Natural killer cell treated with Interleukin-12 subunit alpha and Interleukin-12 subunit beta and Interleukin-15 and Interleukin-18, amount 100 ng/mL, for 72 hours (primary cell): ENCODE data around the gene SRP9. TPM values are rescaled to one million over a fixed set of nuclear protein-coding genes. Genes with fewer than 3 reads are reported as not detected.
"Not testable (repeated sequence)": the region's sequence is repeated elsewhere in the genome, so short reads cannot be mapped to it uniquely, and the experiment has no call there.

ENCODE experiments used
- ATAC-seq, 2 donors: fragments of 150-1000 bp; cut with Tn5 transposase in 1 of 2; sonication (Bioruptor Pico), chemical (Tn5 transposase) in 1 of 2; 2 replicates each; pipeline ENCODE4 v1.10.0; 2021
- DNase-seq: peaks from one replicate; pipeline ENCODE4 v3.0.0; 2022; ENCODE audit warnings: low spot score
- H3K27ac Mint-ChIP-seq, 2 donors: 1 replicate in 1 of 2; 2 replicates in 1 of 2; pipeline ENCODE4 v1.8.0; 2022; ENCODE audit warnings: mixed read lengths in 2 of 2, mild to moderate bottlenecking in 1 of 2, moderate library complexity in 1 of 2
- H3K27me3 Mint-ChIP-seq, 2 donors: 1 replicate in 1 of 2; 2 replicates in 1 of 2; pipeline ENCODE4 v1.8.0; 2022; ENCODE audit warnings: mixed read lengths in 2 of 2
- H3K36me3 Mint-ChIP-seq: one replicate; pipeline ENCODE4 v1.8.0; 2022; ENCODE audit warnings: mixed read lengths
- H3K4me1 Mint-ChIP-seq, 2 donors: 1 replicate in 1 of 2; 2 replicates in 1 of 2; pipeline ENCODE4 v1.8.0; 2022; ENCODE audit warnings: low read depth in 2 of 2, mixed read lengths in 2 of 2, mild to moderate bottlenecking in 1 of 2
- H3K4me3 Mint-ChIP-seq: one replicate; pipeline ENCODE4 v1.8.0; 2022; ENCODE audit warnings: mixed read lengths
- H3K9me3 Mint-ChIP-seq: 2 replicates; pipeline ENCODE4 v1.8.0; 2022; ENCODE audit warnings: mixed read lengths
- total RNA-seq, 2 donors: library from RNA; stranded (reverse); gene quantifications; one replicate each; pipeline ENCODE4 v1.2.3, GENCODE V29; 2022

SRP9 gene
- total RNA-seq, 2 donors from 2014 or later: 183 to 194 TPM

- Mint-ChIP-seq H3K4me3 (no peak overlapping the region), H3K27ac (no peak overlapping the region), H3K9me3 (no peaks in the 10 kb centered on the region), H3K4me1 (peaks cover 8 to 10% of the 10 kb centered on the region in 2 donors), H3K27me3 (no peaks in the 10 kb centered on the region), H3K36me3 (no peaks in the 10 kb centered on the region)
- ATAC-seq (no peak), DNase-seq (no peak)
These were observed 1.3 kb upstream of the SRP9 start for GRCh38 chr1:225776294-225776693.

GRCh38 chr1:225777058-225777582, 506 bp upstream of the SRP9 start:
- H3K9me3 Mint-ChIP-seq: no peaks in the 10 kb centered on the region
- no peak overlapping the region for H3K4me3 Mint-ChIP-seq
- ATAC-seq (peak; percentile 0 to 2), DNase-seq (no peak)
- no peak overlapping the region for H3K27ac Mint-ChIP-seq
- H3K4me1 Mint-ChIP-seq: peaks cover 10 to 11% of the 10 kb centered on the region in 2 donors
- H3K36me3 Mint-ChIP-seq: no peaks in the 10 kb centered on the region
- H3K27me3 Mint-ChIP-seq: no peaks in the 10 kb centered on the region

- Mint-ChIP-seq H3K9me3 (no peaks in the 10 kb centered on the region), H3K27ac (no peak overlapping the region), H3K27me3 (no peaks in the 10 kb centered on the region), H3K4me3 (no peak overlapping the region), H3K36me3 (no peaks in the 10 kb centered on the region), H3K4me1 (peaks cover 18 to 20% of the 10 kb centered on the region in 2 donors)
- ATAC-seq: no peak
- no peak for DNase-seq
These were observed 677 bp downstream of the SRP9 start for GRCh38 chr1:225778337-225778669.

- ATAC-seq, H3K9me3 Mint-ChIP-seq, H3K36me3 Mint-ChIP-seq, H3K4me3 Mint-ChIP-seq, DNase-seq, H3K27me3 Mint-ChIP-seq, H3K27ac Mint-ChIP-seq: not testable (repeated sequence)
- peaks cover 23 to 28% of the 10 kb centered on the region in 2 donors for H3K4me1 Mint-ChIP-seq
These were observed 1.5 kb downstream of the SRP9 start for GRCh38 chr1:225779165-225779564.

GRCh38 chr1:225780134-225780533, 2.5 kb downstream of the SRP9 start:
- H3K36me3 Mint-ChIP-seq: peaks cover 4% of the 10 kb centered on the region

GRCh38 chr1:225780630-225781029, 3.0 kb downstream of the SRP9 start:
- peaks cover 23 to 28% of the 10 kb centered on the region in 2 donors for H3K4me1 Mint-ChIP-seq
- H3K36me3 Mint-ChIP-seq: peaks cover 4% of the 10 kb centered on the region
- H3K27me3 Mint-ChIP-seq: no peaks in the 10 kb centered on the region
- ATAC-seq: no peak
- H3K27ac Mint-ChIP-seq: peak overlapping the region in 1 of 2 donors; percentile 4
- no peaks in the 10 kb centered on the region for H3K9me3 Mint-ChIP-seq
- H3K4me3 Mint-ChIP-seq: peak overlapping the region; percentile 49
- DNase-seq: no peak

More at GRCh38 chr1:225780134-225780533, 2.5 kb downstream of the SRP9 start:
- Mint-ChIP-seq H3K27me3 (no peaks in the 10 kb centered on the region), H3K27ac (no peak overlapping the region), H3K4me1 (peaks cover 23 to 28% of the 10 kb centered on the region in 2 donors), H3K4me3 (no peak overlapping the region), H3K9me3 (no peaks in the 10 kb centered on the region)
- no peak for DNase-seq
- ATAC-seq: no peak

GRCh38 chr1:225789142-225789541, 11.5 kb downstream of the SRP9 start:
- DNase-seq, H3K27me3 Mint-ChIP-seq, H3K27ac Mint-ChIP-seq, H3K9me3 Mint-ChIP-seq, H3K4me3 Mint-ChIP-seq, ATAC-seq: not testable (repeated sequence)
- peaks cover 35% of the 10 kb centered on the region for H3K36me3 Mint-ChIP-seq
- peaks cover 9 to 15% of the 10 kb centered on the region in 2 donors for H3K4me1 Mint-ChIP-seq

- Mint-ChIP-seq H3K36me3 (peaks cover 10% of the 10 kb centered on the region), H3K4me3 (no peak overlapping the region), H3K27me3 (no peaks in the 10 kb centered on the region), H3K9me3 (no peaks in the 10 kb centered on the region), H3K27ac (no peak overlapping the region), H3K4me1 (peaks cover 0 to 6% of the 10 kb centered on the region in 2 donors)
- no peak for DNase-seq
- no peak for ATAC-seq
These were observed 17.3 kb downstream of the SRP9 start for GRCh38 chr1:225794954-225795353.

GRCh38 chr1:225796097-225796496, 18.5 kb downstream of the SRP9 start:
- not testable (repeated sequence) for H3K4me3 Mint-ChIP-seq, H3K4me1 Mint-ChIP-seq, H3K9me3 Mint-ChIP-seq, H3K36me3 Mint-ChIP-seq, ATAC-seq, H3K27me3 Mint-ChIP-seq, DNase-seq, H3K27ac Mint-ChIP-seq

GRCh38 chr1:225801146-225801545, 23.5 kb downstream of the SRP9 start:
- DNase-seq, H3K27ac Mint-ChIP-seq, ATAC-seq, H3K4me3 Mint-ChIP-seq, H3K9me3 Mint-ChIP-seq, H3K36me3 Mint-ChIP-seq, H3K4me1 Mint-ChIP-seq, H3K27me3 Mint-ChIP-seq: not testable (repeated sequence)

GRCh38 chr1:225806249-225806648, 28.6 kb downstream of the SRP9 start:
- Mint-ChIP-seq H3K27me3 (peaks cover 0 to 9% of the 10 kb centered on the region in 2 donors), H3K9me3 (no peaks in the 10 kb centered on the region), H3K36me3 (no peaks in the 10 kb centered on the region), H3K4me1 (peaks cover 0 to 7% of the 10 kb centered on the region in 2 donors), H3K27ac (no peak overlapping the region), H3K4me3 (no peak overlapping the region)
- ATAC-seq: no peak
- no peak for DNase-seq

- not testable (repeated sequence) for H3K27me3 Mint-ChIP-seq, DNase-seq
These were observed 29.1 kb downstream of the SRP9 start for GRCh38 chr1:225806736-225807135.

GRCh38 chr1:225808136-225808535, 30.5 kb downstream of the SRP9 start:
- H3K4me1 Mint-ChIP-seq: peaks cover 0 to 7% of the 10 kb centered on the region in 2 donors
- H3K4me3 Mint-ChIP-seq: no peak overlapping the region
- no peaks in the 10 kb centered on the region for H3K36me3 Mint-ChIP-seq
- ATAC-seq (no peak), DNase-seq (no peak)
- no peak overlapping the region for H3K27ac Mint-ChIP-seq
- no peaks in the 10 kb centered on the region for H3K9me3 Mint-ChIP-seq
- peaks cover 0 to 9% of the 10 kb centered on the region in 2 donors for H3K27me3 Mint-ChIP-seq

More at GRCh38 chr1:225806736-225807135, 29.1 kb downstream of the SRP9 start:
- not testable (repeated sequence) for ATAC-seq, H3K4me3 Mint-ChIP-seq, H3K4me1 Mint-ChIP-seq, H3K9me3 Mint-ChIP-seq, H3K36me3 Mint-ChIP-seq, H3K27ac Mint-ChIP-seq

- peak; percentile 76 for DNase-seq
- H3K4me3 Mint-ChIP-seq: peak within 1 kb of the TSS; percentile 79
- H3K4me1 Mint-ChIP-seq: peaks cover 0 to 4% of the 10 kb centered on the region in 2 donors
- no peak within 1 kb of the TSS for H3K27ac Mint-ChIP-seq
- H3K36me3 Mint-ChIP-seq: no peaks in the 10 kb centered on the region
- peaks cover 0 to 9% of the 10 kb centered on the region in 2 donors for H3K27me3 Mint-ChIP-seq
- H3K9me3 Mint-ChIP-seq: no peaks in the 10 kb centered on the region
- ATAC-seq: peak; percentile 93 to 94
These were observed 32.4 kb downstream of the SRP9 start, which contains the start of gene EPHX1 for GRCh38 chr1:225809842-225810578. Gene EPHX1, plus strand, starts transcription at chr1:225810124. Its CDS starts 18,606 bp downstream, at chr1:225828730.
